GM20431 (cell line): ENCODE data around the gene SORL1.
"Not testable (repeated sequence)": the region's sequence is repeated elsewhere in the genome, so short reads cannot be mapped to it uniquely, and the experiment has no call there.

Source experiments
- in situ Hi-C: fragments of 300-500 bp; cut with MseI, MboI; formaldehyde crosslinking; loops from one replicate; pipeline ENCODE4 v1.15.0; 2020; ENCODE audit warnings: low sequenced_read_pairs; ENCODE audit not compliant: unreplicated experiment

The SORL1 gene

GRCh38 chr11:121603316-121603715 is 151.2 kb downstream of the SORL1 start:
- in situ Hi-C loops: no loop called here

GRCh38 chr11:121604152-121604551 is 152.0 kb downstream of the SORL1 start:
- in situ Hi-C loops: no loop called here

GRCh38 chr11:121606354-121606753 is 154.2 kb downstream of the SORL1 start:
- in situ Hi-C loops: no loop called here

GRCh38 chr11:121607341-121607740 is 155.2 kb downstream of the SORL1 start:
- in situ Hi-C loops: no loop called here

- in situ Hi-C loops: no loop called here
Measured at GRCh38 chr11:121608545-121609098, 156.5 kb downstream of the SORL1 start.

GRCh38 chr11:121610706-121611105 is 158.6 kb downstream of the SORL1 start:
- in situ Hi-C loops: no loop called here

GRCh38 chr11:121611242-121611641 is 159.1 kb downstream of the SORL1 start:
- in situ Hi-C loops: no loop called here

GRCh38 chr11:121613724-121614123 is 161.6 kb downstream of the SORL1 start:
- in situ Hi-C loops: no loop called here

- in situ Hi-C loops: no loop called here
Measured at GRCh38 chr11:121614636-121615240, 162.6 kb downstream of the SORL1 start.

- in situ Hi-C loops: no loop called here
Measured at GRCh38 chr11:121615501-121615900, 163.4 kb downstream of the SORL1 start.

GRCh38 chr11:121618516-121618915 is 166.4 kb downstream of the SORL1 start:
- in situ Hi-C loops: no loop called here

GRCh38 chr11:121625777-121626506 is 173.8 kb downstream of the SORL1 start:
- in situ Hi-C loops: no loop called here

- in situ Hi-C loops: no loop called here
Measured at GRCh38 chr11:121626507-121626875, 174.4 kb downstream of the SORL1 start.

- in situ Hi-C loops: no loop called here
Measured at GRCh38 chr11:121626980-121627379, 174.9 kb downstream of the SORL1 start.

GRCh38 chr11:121630041-121630440 is 177.9 kb downstream of the SORL1 start:
- in situ Hi-C loops: no loop called here

GRCh38 chr11:121631456-121631855 is 179.3 kb downstream of the SORL1 start:
- in situ Hi-C loops: no loop called here

GRCh38 chr11:121634273-121634672 is 182.2 kb downstream of the SORL1 start:
- in situ Hi-C loops: no loop called here

GRCh38 chr11:121634889-121635288 is 182.8 kb downstream of the SORL1 start:
- in situ Hi-C loops: no loop called here

- in situ Hi-C loops: no loop called here
Measured at GRCh38 chr11:121636081-121636799, 184.1 kb downstream of the SORL1 start.

- in situ Hi-C loops: no loop called here
Measured at GRCh38 chr11:121636800-121637176, 184.7 kb downstream of the SORL1 start.

- in situ Hi-C loops: not testable (repeated sequence)
Measured at GRCh38 chr11:121637587-121637986, 185.5 kb downstream of the SORL1 start.
